H9 (cell line): ENCODE data around the gene NARS2. TPM values are rescaled to one million over a fixed set of nuclear protein-coding genes. Genes with fewer than 3 reads are reported as not detected.

Experiments
- DNase-seq: peaks from one replicate; pipeline ENCODE4 v3.0.0-alpha.2; 2017
- H2AFZ ChIP-seq: one replicate; pipeline ENCODE4 v1.6.1; 2013; ENCODE audit warnings: mild to moderate bottlenecking, low read length, control low read depth, moderate library complexity
- H2AK5ac ChIP-seq: 2 replicates; pipeline ENCODE4 v1.6.1; 2013; ENCODE audit warnings: low read length, control low read depth, mixed read lengths; ENCODE audit not compliant: insufficient read length
- H2BK120ac ChIP-seq: one replicate; pipeline ENCODE4 v1.6.1; 2013; ENCODE audit warnings: low read depth, mild to moderate bottlenecking, low read length, control low read depth, inconsistent platforms; ENCODE audit not compliant: poor library complexity, severe bottlenecking
- H2BK12ac ChIP-seq: 2 replicates; pipeline ENCODE4 v1.6.1; 2013; ENCODE audit warnings: low read length, control low read depth, mixed read lengths, low read depth; ENCODE audit not compliant: insufficient read length
- H2BK15ac ChIP-seq: 2 replicates; pipeline ENCODE4 v1.6.1; 2013; ENCODE audit warnings: low read depth, low read length, control low read depth
- H2BK20ac ChIP-seq: one replicate; pipeline ENCODE4 v1.6.1; 2013; ENCODE audit warnings: low read depth, mild to moderate bottlenecking, low read length, control low read depth, inconsistent platforms; ENCODE audit not compliant: poor library complexity, severe bottlenecking
- H2BK5ac ChIP-seq: 2 replicates; pipeline ENCODE4 v1.6.1; 2013; ENCODE audit warnings: low read length, control low read depth, mixed read lengths; ENCODE audit not compliant: insufficient read length
- H3K14ac ChIP-seq: 2 replicates; pipeline ENCODE4 v1.6.1; 2013; ENCODE audit warnings: low read length, control low read depth; ENCODE audit not compliant: insufficient read depth
- H3K18ac ChIP-seq: 2 replicates; pipeline ENCODE4 v1.6.1; 2013; ENCODE audit warnings: low read depth, mild to moderate bottlenecking, mixed read lengths, low read length, control low read depth; ENCODE audit not compliant: insufficient read length
- H3K23ac ChIP-seq: 2 replicates; pipeline ENCODE4 v1.6.1; 2013; ENCODE audit warnings: low read length, control low read depth, mixed read lengths, low read depth; ENCODE audit not compliant: insufficient read length
- H3K23me2 ChIP-seq: 2 replicates; pipeline ENCODE4 v1.6.1; 2013; ENCODE audit warnings: low read depth, mild to moderate bottlenecking, mixed read lengths, low read length, control low read depth; ENCODE audit not compliant: insufficient read length, poor library complexity, severe bottlenecking
- H3K27ac ChIP-seq: 2 replicates; pipeline ENCODE4 v1.5.1; 2013; ENCODE audit warnings: low read length, control low read depth, mixed read lengths, low read depth; ENCODE audit not compliant: insufficient read length
- H3K27me3 ChIP-seq: 2 replicates; pipeline ENCODE4 v1.6.1; 2013; ENCODE audit warnings: low read length, control low read depth, inconsistent platforms; ENCODE audit not compliant: insufficient read depth
- H3K4ac ChIP-seq: 2 replicates; pipeline ENCODE4 v1.6.1; 2013; ENCODE audit warnings: low read depth, mild to moderate bottlenecking, control low read depth, inconsistent platforms, low read length, moderate library complexity
- H3K4me1 ChIP-seq: 2 replicates; pipeline ENCODE4 v1.6.1; 2013; ENCODE audit warnings: low read length, control low read depth, inconsistent platforms; ENCODE audit not compliant: insufficient read depth
- H3K4me2 ChIP-seq: 2 replicates; pipeline ENCODE4 v1.6.1; 2013; ENCODE audit warnings: low read length, control low read depth, mixed read lengths; ENCODE audit not compliant: insufficient read length, insufficient read depth
- H3K56ac ChIP-seq: 2 replicates; pipeline ENCODE4 v1.6.1; 2013; ENCODE audit warnings: low read depth, mild to moderate bottlenecking, mixed read lengths, low read length, control low read depth; ENCODE audit not compliant: insufficient read length
- H3K79me1 ChIP-seq: 2 replicates; pipeline ENCODE4 v1.6.1; 2013; ENCODE audit warnings: low read depth, mild to moderate bottlenecking, moderate library complexity, low read length, control low read depth, inconsistent platforms; ENCODE audit not compliant: insufficient read depth, poor library complexity, severe bottlenecking
- H3K79me2 ChIP-seq: 2 replicates; pipeline ENCODE4 v1.6.1; 2013; ENCODE audit warnings: low read length, control low read depth, inconsistent platforms; ENCODE audit not compliant: insufficient read depth
- H3K9ac ChIP-seq: 2 replicates; pipeline ENCODE4 v1.6.1; 2013; ENCODE audit warnings: low read length, control low read depth, mixed read lengths; ENCODE audit not compliant: insufficient read length; ENCODE audit errors: extremely low read depth
- H3K9me3 ChIP-seq: one replicate; pipeline ENCODE4 v1.6.1; 2013; ENCODE audit warnings: low read depth, low read length, inconsistent platforms; ENCODE audit not compliant: control insufficient read depth
- H3T11ph ChIP-seq: one replicate; pipeline ENCODE4 v1.6.1; 2013; ENCODE audit warnings: mild to moderate bottlenecking, low read length, control low read depth, inconsistent platforms
- H4K20me1 ChIP-seq: one replicate; pipeline ENCODE4 v1.6.1; 2013; ENCODE audit not compliant: control insufficient read depth, insufficient read length, insufficient read depth
- H4K5ac ChIP-seq: 2 replicates; pipeline ENCODE4 v1.6.1; 2013; ENCODE audit warnings: low read depth, mild to moderate bottlenecking, mixed read lengths, low read length, control low read depth; ENCODE audit not compliant: insufficient read length
- H4K8ac ChIP-seq: replicated peaks from 2 replicates; pipeline ENCODE4 v1.6.1; 2013; ENCODE audit warnings: low read length, control low read depth, mixed read lengths, low read depth; ENCODE audit not compliant: insufficient read length
- H4K91ac ChIP-seq: 2 replicates; pipeline ENCODE4 v1.6.1; 2013; ENCODE audit warnings: low read depth, mild to moderate bottlenecking, moderate library complexity, mixed read lengths, low read length, control low read depth; ENCODE audit not compliant: insufficient read length
- H3K27ac Mint-ChIP-seq, 3 experiments: 2 replicates in 2 of 3; 3 replicates in 1 of 3; pipeline ENCODE4 v1.8.0; 2020 to 2021; ENCODE audit warnings: mixed read lengths in 3 of 3, mild to moderate bottlenecking in 1 of 3, moderate library complexity in 1 of 3
- H3K27me3 Mint-ChIP-seq: 2 replicates; pipeline ENCODE4 v1.8.0; 2021; ENCODE audit warnings: low read depth, mild to moderate bottlenecking, moderate library complexity, mixed read lengths
- H3K36me3 Mint-ChIP-seq, 3 experiments: 2 replicates in 2 of 3; 3 replicates in 1 of 3; pipeline ENCODE4 v1.8.0; 2020 to 2021; ENCODE audit warnings: low read depth in 3 of 3, mixed read lengths in 3 of 3; ENCODE audit not compliant: insufficient read depth in 1 of 3
- H3K4me1 Mint-ChIP-seq, 2 experiments: 2 replicates each; pipeline ENCODE4 v1.8.0; 2020; ENCODE audit warnings: mixed read lengths in 2 of 2
- H3K4me3 Mint-ChIP-seq, 2 experiments: 2 replicates in 1 of 2; 3 replicates in 1 of 2; pipeline ENCODE4 v1.8.0; 2020 to 2021; ENCODE audit warnings: mild to moderate bottlenecking in 2 of 2, mixed read lengths in 2 of 2, moderate library complexity in 1 of 2
- H3K9me3 Mint-ChIP-seq, 2 experiments: 2 replicates in 1 of 2; 3 replicates in 1 of 2; pipeline ENCODE4 v1.8.0; 2020; ENCODE audit warnings: mild to moderate bottlenecking in 2 of 2, mixed read lengths in 2 of 2, moderate library complexity in 1 of 2
- CTCF ChIP-seq: fragments of 200-600 bp; sonication (generic); conservative IDR thresholded peaks from 3 replicates; pipeline ENCODE4 v1.8.0; 2021; ENCODE audit warnings: antibody characterized with exemption, mild to moderate bottlenecking
- WGBS: extraction: QIAGEN DNeasy Blood & Tissue Kit; methylation state at CpG from one replicate; pipeline ENCODE4 v1.1.7; 2013; ENCODE audit warnings: missing lambda C conversion rate, low lambda C conversion rate, mixed read lengths; ENCODE audit not compliant: insufficient read length; ENCODE audit errors: extremely low coverage; 5-methylcytosine and 5-hydroxymethylcytosine counted together
- total RNA-seq: library from RNA; stranded (reverse); gene quantifications from 2 replicates; pipeline ENCODE4 v1.2.1, GENCODE V29; 2021

NARS2 gene
- total RNA-seq, 1 experiment from 2014 or later, result 29.7 TPM

GRCh38 chr11:78400116-78400515, 174.5 kb downstream of the NARS2 start:
- Histone ChIP-seq H3K27ac (no peak overlapping the region), H3K27me3 (peaks cover 6% of the 10 kb centered on the region; the same call in 1 of the 2 replicates), H2BK120ac (no peak overlapping the region), H4K20me1 (no peaks in the 10 kb centered on the region), H3K18ac (no peak overlapping the region), H2BK12ac (no peak overlapping the region), H3K79me1 (no peaks in the 10 kb centered on the region), H2BK20ac (peak overlapping the region; percentile 45), H3K4me1 (peaks cover 7% of the 10 kb centered on the region; the same call in 1 of the 2 replicates), H3K9me3 (no peaks in the 10 kb centered on the region), H4K5ac (no peak overlapping the region), H2AFZ (no peak overlapping the region), H3K14ac (no peak overlapping the region), H3K4me2 (no peak overlapping the region), H3K23ac (no peak overlapping the region), H2BK5ac (no peak overlapping the region), H2AK5ac (no peak overlapping the region), H3K56ac (no peak overlapping the region), H3K4ac (0 out of 2 replicates have a peak overlapping the region, but pooled peaks have one; percentile 25), H3K9ac (no peak overlapping the region), H2BK15ac (no peak overlapping the region), H3K23me2 (no peaks in the 10 kb centered on the region), H3T11ph (no peak overlapping the region), H3K79me2 (no peaks in the 10 kb centered on the region), H4K91ac (no peak overlapping the region), H4K8ac (no peak overlapping the region)
- no peak for DNase-seq
- TF ChIP-seq CTCF, result no peak
- no CpG with 5 or more reads among the region's 1 CpG for WGBS
- H3K36me3 Mint-ChIP-seq, result no peaks in the 10 kb centered on the region
- peaks cover 16 to 18% of the 10 kb centered on the region in 2 experiments for H3K4me1 Mint-ChIP-seq
- no peaks in the 10 kb centered on the region for H3K9me3 Mint-ChIP-seq
- H3K27ac Mint-ChIP-seq, result peak overlapping the region in 1 of 3 experiments; percentile 8; a peak in 2 of 7 replicates
- H3K4me3 Mint-ChIP-seq, result no peak overlapping the region
- H3K27me3 Mint-ChIP-seq, result peaks cover 25% of the 10 kb centered on the region
